ENCODE measurements around the gene NPTX1.

GRCh38 chr17:80472996-80473395 lies 3.4 kb downstream of the NPTX1 start:
- TF ChIP-seq, protein P1, sequence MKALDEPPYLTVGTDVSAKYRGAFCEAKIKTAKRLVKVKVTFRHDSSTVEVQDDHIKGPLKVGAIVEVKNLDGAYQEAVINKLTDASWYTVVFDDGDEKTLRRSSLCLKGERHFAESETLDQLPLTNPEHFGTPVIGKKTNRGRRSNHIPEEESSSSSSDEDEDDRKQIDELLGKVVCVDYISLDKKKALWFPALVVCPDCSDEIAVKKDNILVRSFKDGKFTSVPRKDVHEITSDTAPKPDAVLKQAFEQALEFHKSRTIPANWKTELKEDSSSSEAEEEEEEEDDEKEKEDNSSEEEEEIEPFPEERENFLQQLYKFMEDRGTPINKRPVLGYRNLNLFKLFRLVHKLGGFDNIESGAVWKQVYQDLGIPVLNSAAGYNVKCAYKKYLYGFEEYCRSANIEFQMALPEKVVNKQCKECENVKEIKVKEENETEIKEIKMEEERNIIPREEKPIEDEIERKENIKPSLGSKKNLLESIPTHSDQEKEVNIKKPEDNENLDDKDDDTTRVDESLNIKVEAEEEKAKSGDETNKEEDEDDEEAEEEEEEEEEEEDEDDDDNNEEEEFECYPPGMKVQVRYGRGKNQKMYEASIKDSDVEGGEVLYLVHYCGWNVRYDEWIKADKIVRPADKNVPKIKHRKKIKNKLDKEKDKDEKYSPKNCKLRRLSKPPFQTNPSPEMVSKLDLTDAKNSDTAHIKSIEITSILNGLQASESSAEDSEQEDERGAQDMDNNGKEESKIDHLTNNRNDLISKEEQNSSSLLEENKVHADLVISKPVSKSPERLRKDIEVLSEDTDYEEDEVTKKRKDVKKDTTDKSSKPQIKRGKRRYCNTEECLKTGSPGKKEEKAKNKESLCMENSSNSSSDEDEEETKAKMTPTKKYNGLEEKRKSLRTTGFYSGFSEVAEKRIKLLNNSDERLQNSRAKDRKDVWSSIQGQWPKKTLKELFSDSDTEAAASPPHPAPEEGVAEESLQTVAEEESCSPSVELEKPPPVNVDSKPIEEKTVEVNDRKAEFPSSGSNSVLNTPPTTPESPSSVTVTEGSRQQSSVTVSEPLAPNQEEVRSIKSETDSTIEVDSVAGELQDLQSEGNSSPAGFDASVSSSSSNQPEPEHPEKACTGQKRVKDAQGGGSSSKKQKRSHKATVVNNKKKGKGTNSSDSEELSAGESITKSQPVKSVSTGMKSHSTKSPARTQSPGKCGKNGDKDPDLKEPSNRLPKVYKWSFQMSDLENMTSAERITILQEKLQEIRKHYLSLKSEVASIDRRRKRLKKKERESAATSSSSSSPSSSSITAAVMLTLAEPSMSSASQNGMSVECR (CRISPR knock-in tag; IDR thresholded peaks at IDR 0.05), result no peak
- TF ChIP-seq HDAC2 (IDR thresholded peaks at IDR 0.05), result no peak
- TF ChIP-seq BRF1 (IDR thresholded peaks at IDR 0.05; ENCODE audit: borderline replicate concordance, extremely low read depth, insufficient read length), result no peak
- no peak for TF ChIP-seq EP300 (IDR thresholded peaks at IDR 0.05; ENCODE audit: low read length)
